GM19372 (cell line): ENCODE data around the gene ZC2HC1C.

Experiments
- ATAC-seq: cut with Tn5 transposase; IDR thresholded peaks from one replicate; pipeline ENCODE4 v1.9.1; 2021; ENCODE audit warnings: mild to moderate bottlenecking, low read depth, moderate library complexity; ENCODE audit not compliant: unreplicated experiment

Gene ZC2HC1C

DNA sequence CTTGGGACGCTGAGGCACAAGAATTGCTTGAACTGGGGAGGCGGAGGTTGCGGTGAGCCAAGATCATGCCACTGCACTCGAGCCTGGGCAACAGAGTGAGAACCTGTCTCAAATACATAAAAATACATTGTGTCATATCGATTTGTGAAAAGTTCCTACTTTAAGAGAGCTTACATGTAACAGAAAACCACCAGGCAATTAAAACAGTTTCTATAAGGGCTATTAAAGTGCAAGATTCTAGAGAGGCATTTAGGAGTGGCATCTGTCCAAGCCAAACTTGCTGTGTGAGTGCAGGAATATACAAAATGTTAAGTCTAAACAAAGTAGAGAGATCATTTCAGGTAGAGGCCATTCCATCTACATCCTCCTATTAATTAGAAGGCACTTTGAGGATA, 59.2 kb downstream of the ZC2HC1C start:
- no peak for ATAC-seq
